Transverse colon (tissue), 3 donors: ENCODE measurements around the gene EHMT2.

Experiments
- CTCF ChIP-seq, 5 experiments: fragments of 200-600 bp in 3 of 5; fragments of 450-650 bp in 2 of 5; sonication (generic) in 3 of 5; IDR thresholded peaks; 1 replicate in 2 of 5; 2 replicates in 3 of 5; pipeline ENCODE4 v1.5.1; 2016 to 2017; ENCODE audit warnings: antibody characterized with exemption in 5 of 5, inconsistent platforms in 3 of 5, mild to moderate bottlenecking in 2 of 5, moderate library complexity in 1 of 5
- POLR2A ChIP-seq: fragments of 450-650 bp; IDR thresholded peaks from one replicate; pipeline ENCODE4 v1.6.1; 2016; ENCODE audit warnings: antibody characterized with exemption, mild to moderate bottlenecking, moderate library complexity

- TF ChIP-seq CTCF (IDR thresholded peaks at IDR 0.05) (no peak), POLR2A (no peak)
These were observed 37.6 kb downstream of the EHMT2 start for GRCh38 chr6:31859923-31860322.
